Gastroesophageal sphincter (tissue), 3 donors: ENCODE data around the gene TAS1R1.

Source experiments
- CTCF ChIP-seq, 4 experiments: fragments of 200-600 bp in 2 of 4; fragments of 450-650 bp in 2 of 4; sonication (generic) in 1 of 4; IDR thresholded peaks; one replicate each; pipeline ENCODE4 v1.5.1; 2017 to 2019; ENCODE audit warnings: antibody characterized with exemption in 4 of 4, mild to moderate bottlenecking in 2 of 4, moderate library complexity in 2 of 4
- POLR2A ChIP-seq, 2 donors: fragments of 450-650 bp; IDR thresholded peaks; one replicate each; pipeline ENCODE4 v1.6.1; 2017; ENCODE audit warnings: antibody characterized with exemption in 2 of 2, mild to moderate bottlenecking in 2 of 2, moderate library complexity in 1 of 2
- POLR2AphosphoS5 ChIP-seq: sonication (generic); formaldehyde crosslinking; IDR thresholded peaks from one replicate; pipeline ENCODE4 v1.6.1; 2017; ENCODE audit warnings: antibody characterized with exemption

GRCh38 chr1:6512908-6513280 is 42.2 kb upstream of the TAS1R1 start:
- TF ChIP-seq CTCF (IDR thresholded peaks at IDR 0.05) (no peak), POLR2AphosphoS5 (no peak), POLR2A (IDR thresholded peaks at IDR 0.05) (no peak)
